ENCODE results near the gene SGSH. TPM values are rescaled to one million over a fixed set of nuclear protein-coding genes. Genes with fewer than 3 reads are reported as not detected.

The SGSH gene
- total RNA-seq, 4 donors from 2014 or later = 3.2 to 11.7 (median 6.1) TPM

- intact Hi-C loops (cut with DNase I; ENCODE audit: low total_unique reads) (loop anchor here (2.0 to 10.0 kb wide), 4 partner anchors 44 to 258 kb away; partner anchors contain the start of gene GAA), in situ Hi-C loops (cut with MboI; ENCODE audit: low sequenced_read_pairs in 4 of 4) (no loop called here)
- H3K27me3 ChIP-seq = no peaks in the 10 kb centered on the region
- peak overlapping the region; percentile 93 to 100 (median 98) for H3K27ac ChIP-seq
- TF ChIP-seq, protein P1, sequence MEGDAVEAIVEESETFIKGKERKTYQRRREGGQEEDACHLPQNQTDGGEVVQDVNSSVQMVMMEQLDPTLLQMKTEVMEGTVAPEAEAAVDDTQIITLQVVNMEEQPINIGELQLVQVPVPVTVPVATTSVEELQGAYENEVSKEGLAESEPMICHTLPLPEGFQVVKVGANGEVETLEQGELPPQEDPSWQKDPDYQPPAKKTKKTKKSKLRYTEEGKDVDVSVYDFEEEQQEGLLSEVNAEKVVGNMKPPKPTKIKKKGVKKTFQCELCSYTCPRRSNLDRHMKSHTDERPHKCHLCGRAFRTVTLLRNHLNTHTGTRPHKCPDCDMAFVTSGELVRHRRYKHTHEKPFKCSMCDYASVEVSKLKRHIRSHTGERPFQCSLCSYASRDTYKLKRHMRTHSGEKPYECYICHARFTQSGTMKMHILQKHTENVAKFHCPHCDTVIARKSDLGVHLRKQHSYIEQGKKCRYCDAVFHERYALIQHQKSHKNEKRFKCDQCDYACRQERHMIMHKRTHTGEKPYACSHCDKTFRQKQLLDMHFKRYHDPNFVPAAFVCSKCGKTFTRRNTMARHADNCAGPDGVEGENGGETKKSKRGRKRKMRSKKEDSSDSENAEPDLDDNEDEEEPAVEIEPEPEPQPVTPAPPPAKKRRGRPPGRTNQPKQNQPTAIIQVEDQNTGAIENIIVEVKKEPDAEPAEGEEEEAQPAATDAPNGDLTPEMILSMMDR (IDR thresholded peaks at IDR 0.05 in 4 of 5, conservative IDR thresholded peaks at IDR 0.05 in 1 of 5) = no peak
- no peak for TF ChIP-seq POLR2A (IDR thresholded peaks at IDR 0.05)
- H3K36me3 ChIP-seq = peaks cover 0 to 9% of the 10 kb centered on the region in 2 donors
- no peak for ATAC-seq
- peaks cover 27 to 34% of the 10 kb centered on the region in 2 donors for H3K4me1 ChIP-seq
- H3K9me3 ChIP-seq = no peaks in the 10 kb centered on the region
- H3K4me3 ChIP-seq = peak overlapping the region; percentile 30 to 47 (median 37)
- no peak for DNase-seq
Observed at GRCh38 chr17:80262775-80263244, 42.7 kb upstream of the SGSH start.

- in situ Hi-C loops (cut with MboI; ENCODE audit: low sequenced_read_pairs in 4 of 4) = no loop called here
- Histone ChIP-seq H3K36me3 (peaks cover 0 to 4% of the 10 kb centered on the region in 2 donors), H3K4me3 (peak overlapping the region in 3 of 4 donors; percentile 30 to 99 (median 87)), H3K27me3 (no peaks in the 10 kb centered on the region), H3K4me1 (peaks cover 27 to 34% of the 10 kb centered on the region in 2 donors), H3K9me3 (no peaks in the 10 kb centered on the region), H3K27ac (peak overlapping the region; percentile 93 to 100 (median 98))
- intact Hi-C loops (cut with DNase I; ENCODE audit: low total_unique reads) = loop anchor here (2.0 to 10.0 kb wide), 4 partner anchors 43 to 257 kb away; partner anchors contain the start of gene GAA
- DNase-seq (no peak), ATAC-seq (no peak)
- no peak for TF ChIP-seq POLR2A (IDR thresholded peaks at IDR 0.05)
- TF ChIP-seq, protein P1 (IDR thresholded peaks at IDR 0.05 in 4 of 5, conservative IDR thresholded peaks at IDR 0.05 in 1 of 5) = no peak
Observed at GRCh38 chr17:80262291-80262690, 42.2 kb upstream of the SGSH start.

DNA sequence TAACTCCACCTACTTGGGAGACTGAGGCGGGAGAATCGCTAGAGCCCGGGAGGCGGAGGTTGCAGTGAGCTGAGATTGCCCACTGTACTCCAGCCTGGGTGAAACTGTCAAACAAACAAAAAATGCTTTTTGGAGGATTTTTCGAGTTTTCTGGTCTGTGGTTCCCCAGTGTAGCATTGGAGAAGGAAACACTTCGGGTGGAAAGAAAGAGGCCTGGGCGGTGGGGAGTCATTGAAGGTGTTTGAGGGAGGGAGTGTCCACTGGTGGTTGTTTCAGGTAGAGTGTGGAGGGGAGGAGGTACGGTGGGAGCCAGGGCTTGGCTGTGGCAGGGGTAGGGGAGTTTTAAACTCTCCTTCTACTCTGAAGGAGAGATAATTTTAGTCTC lies 41.8 kb upstream of the SGSH start:
- in situ Hi-C loops (cut with MboI; ENCODE audit: low sequenced_read_pairs in 4 of 4) = no loop called here
- TF ChIP-seq, protein P1 (IDR thresholded peaks at IDR 0.05 in 4 of 5, conservative IDR thresholded peaks at IDR 0.05 in 1 of 5) = no peak
- TF ChIP-seq POLR2A (IDR thresholded peaks at IDR 0.05) = no peak

GRCh38 chr17:80261159-80261894 lies 41.2 kb upstream of the SGSH start:
- H3K4me3 ChIP-seq = peak overlapping the region; percentile 85 to 99 (median 92)
- peak; percentile 46 to 53 for DNase-seq
- no peaks in the 10 kb centered on the region for H3K27me3 ChIP-seq
- no peaks in the 10 kb centered on the region for H3K9me3 ChIP-seq
- in situ Hi-C loops (cut with MboI; ENCODE audit: low sequenced_read_pairs in 4 of 4) (no loop called here), intact Hi-C loops (cut with DNase I; ENCODE audit: low total_unique reads) (loop anchor here (5.0 to 10.0 kb wide), 3 partner anchors 159 to 257 kb away; partner anchors contain the start of gene GAA)
- no peak for TF ChIP-seq POLR2A (IDR thresholded peaks at IDR 0.05)
- TF ChIP-seq, protein P1 (IDR thresholded peaks at IDR 0.05 in 4 of 5, conservative IDR thresholded peaks at IDR 0.05 in 1 of 5) = no peak
- H3K36me3 ChIP-seq = peaks cover 0 to 3% of the 10 kb centered on the region in 2 donors
- peak overlapping the region; percentile 93 to 100 (median 98) for H3K27ac ChIP-seq
- peak; percentile 28 to 51 for ATAC-seq
- peaks cover 27 to 34% of the 10 kb centered on the region in 2 donors for H3K4me1 ChIP-seq

More for the DNA sequence above, 41.8 kb upstream of the SGSH start:
- ATAC-seq = no peak
- Histone ChIP-seq H3K27me3 (no peaks in the 10 kb centered on the region), H3K36me3 (peaks cover 0 to 3% of the 10 kb centered on the region in 2 donors), H3K4me3 (peak overlapping the region; percentile 85 to 99 (median 92)), H3K27ac (peak overlapping the region; percentile 93 to 100 (median 98)), H3K4me1 (peaks cover 27 to 34% of the 10 kb centered on the region in 2 donors), H3K9me3 (no peaks in the 10 kb centered on the region)
- DNase-seq = no peak
- intact Hi-C loops (cut with DNase I; ENCODE audit: low total_unique reads) = loop anchor here (2.0 to 10.0 kb wide), 4 partner anchors 43 to 257 kb away; partner anchors contain the start of gene GAA
